ENCODE data around the gene LRMDA. TPM values are rescaled to one million over a fixed set of nuclear protein-coding genes. Genes with fewer than 3 reads are reported as not detected.

Gene LRMDA
- total RNA-seq, 4 donors from 2014 or later: 9.8 to 18.6 (median 15.8) TPM

DNA sequence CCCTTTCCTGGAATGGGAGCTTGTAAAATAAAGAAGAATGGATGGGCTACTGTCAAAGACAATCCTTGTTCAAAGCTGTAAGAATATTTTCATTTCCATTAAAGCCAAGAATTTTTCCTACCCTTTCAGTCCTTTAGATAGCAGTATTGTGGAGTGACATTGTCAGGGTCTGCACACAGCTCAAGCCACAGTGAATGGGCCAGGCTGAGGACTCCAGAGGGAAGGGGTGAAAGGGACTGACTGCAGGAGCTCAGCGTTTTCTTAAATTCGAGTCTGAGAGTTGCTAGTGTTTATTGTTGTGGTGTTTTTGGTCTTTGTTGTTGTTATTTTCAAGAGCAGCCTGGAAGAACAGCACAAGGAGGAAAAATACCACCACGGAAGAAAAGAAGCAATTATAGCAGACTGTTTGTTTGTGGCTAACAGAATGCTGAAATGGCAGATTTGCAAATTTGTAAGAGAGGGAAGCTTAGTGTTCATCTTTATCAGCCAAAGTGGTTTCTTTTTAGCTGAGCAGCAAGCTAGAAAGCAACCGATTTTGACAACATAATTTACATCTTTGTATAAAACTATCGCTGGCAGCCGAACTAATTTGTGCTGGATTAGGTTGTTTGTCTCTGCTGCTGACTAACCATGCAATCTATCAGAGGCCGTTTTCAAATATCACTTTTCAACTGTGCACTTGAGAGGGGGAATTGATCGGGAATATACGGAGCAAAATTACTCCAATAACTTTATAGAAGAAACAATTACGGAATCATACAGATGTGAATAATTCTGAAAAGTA, 192.1 kb downstream of the LRMDA start:
- 30 to 32% methylated on average over 10 of the region's 10 CpGs for WGBS, 2 donors
- H3K4me3 ChIP-seq: peak overlapping the region in 1 of 4 donors; percentile 29

DNA sequence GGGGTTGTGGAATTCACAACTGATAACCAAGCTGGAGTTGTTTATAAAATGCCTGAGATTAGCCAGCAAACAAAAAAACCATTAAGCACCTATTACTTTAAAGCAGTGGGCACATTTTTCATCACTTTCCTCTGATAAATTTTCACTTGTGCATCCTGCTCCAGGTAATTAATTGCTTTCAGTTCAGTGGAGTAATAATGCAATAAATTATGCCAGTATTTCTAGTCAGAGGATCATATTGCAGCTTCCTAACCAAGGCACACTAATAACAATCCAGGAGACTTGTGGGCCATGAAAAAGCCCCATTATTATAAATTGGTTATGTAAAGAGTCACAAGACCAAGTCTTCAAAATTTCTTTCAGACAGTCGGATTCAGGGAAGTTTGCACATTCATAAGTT, 193.2 kb downstream of the LRMDA start:
- H3K4me1 ChIP-seq: peaks cover 0 to 35% (median 10%) of the 10 kb centered on the region in 4 donors
- no peaks in the 10 kb centered on the region for H3K27me3 ChIP-seq
- H3K9me3 ChIP-seq: no peaks in the 10 kb centered on the region
- TF ChIP-seq POLR2A (IDR thresholded peaks at IDR 0.05) (no peak), EP300 (IDR thresholded peaks at IDR 0.05) (no peak)
- TF ChIP-seq, protein P1, sequence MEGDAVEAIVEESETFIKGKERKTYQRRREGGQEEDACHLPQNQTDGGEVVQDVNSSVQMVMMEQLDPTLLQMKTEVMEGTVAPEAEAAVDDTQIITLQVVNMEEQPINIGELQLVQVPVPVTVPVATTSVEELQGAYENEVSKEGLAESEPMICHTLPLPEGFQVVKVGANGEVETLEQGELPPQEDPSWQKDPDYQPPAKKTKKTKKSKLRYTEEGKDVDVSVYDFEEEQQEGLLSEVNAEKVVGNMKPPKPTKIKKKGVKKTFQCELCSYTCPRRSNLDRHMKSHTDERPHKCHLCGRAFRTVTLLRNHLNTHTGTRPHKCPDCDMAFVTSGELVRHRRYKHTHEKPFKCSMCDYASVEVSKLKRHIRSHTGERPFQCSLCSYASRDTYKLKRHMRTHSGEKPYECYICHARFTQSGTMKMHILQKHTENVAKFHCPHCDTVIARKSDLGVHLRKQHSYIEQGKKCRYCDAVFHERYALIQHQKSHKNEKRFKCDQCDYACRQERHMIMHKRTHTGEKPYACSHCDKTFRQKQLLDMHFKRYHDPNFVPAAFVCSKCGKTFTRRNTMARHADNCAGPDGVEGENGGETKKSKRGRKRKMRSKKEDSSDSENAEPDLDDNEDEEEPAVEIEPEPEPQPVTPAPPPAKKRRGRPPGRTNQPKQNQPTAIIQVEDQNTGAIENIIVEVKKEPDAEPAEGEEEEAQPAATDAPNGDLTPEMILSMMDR (IDR thresholded peaks at IDR 0.05): no peak
- peak overlapping the region in 1 of 4 donors; percentile 74 for H3K27ac ChIP-seq
- 40 to 59% methylated on average over 1 of the region's 1 CpG for WGBS, 2 donors
- no peak for DNase-seq (ENCODE audit: low spot score in 2 of 2)
- no peaks in the 10 kb centered on the region for H3K36me3 ChIP-seq
- H3K4me3 ChIP-seq: no peak overlapping the region

More for the DNA sequence above, 192.1 kb downstream of the LRMDA start:
- peak in 1 of 2 donors; percentile 9 for TF ChIP-seq EP300 (IDR thresholded peaks at IDR 0.05)
- no peak for TF ChIP-seq POLR2A (IDR thresholded peaks at IDR 0.05)
- TF ChIP-seq, protein P1 (IDR thresholded peaks at IDR 0.05): no peak
- Histone ChIP-seq H3K36me3 (no peaks in the 10 kb centered on the region), H3K9me3 (no peaks in the 10 kb centered on the region), H3K27ac (peak overlapping the region in 2 of 4 donors; percentile 73 to 74), H3K27me3 (no peaks in the 10 kb centered on the region), H3K4me1 (peaks cover 0 to 35% (median 10%) of the 10 kb centered on the region in 4 donors)
- DNase-seq (ENCODE audit: low spot score in 2 of 2): no peak

DNA sequence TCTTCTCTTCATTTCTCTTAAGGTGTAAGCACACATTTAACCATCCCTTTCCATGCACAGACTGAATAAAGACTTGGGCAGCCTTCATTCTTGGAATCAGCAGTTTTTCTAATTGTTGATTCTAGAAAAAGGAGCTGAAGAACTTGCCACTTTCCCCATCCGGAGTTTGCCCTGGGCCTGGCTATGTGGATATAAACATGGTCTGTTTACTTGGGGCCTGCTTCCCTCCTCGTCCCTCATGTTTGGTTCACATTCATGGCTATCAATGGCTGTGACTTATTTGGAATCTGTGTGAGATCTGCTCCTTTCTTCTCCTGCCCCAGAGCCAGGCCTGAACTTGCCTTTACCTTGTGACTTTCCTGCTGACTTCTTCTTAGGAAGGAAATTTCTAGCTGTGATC, 199.3 kb downstream of the LRMDA start:
- no peaks in the 10 kb centered on the region for H3K4me1 ChIP-seq
- no peak overlapping the region for H3K4me3 ChIP-seq
- TF ChIP-seq, protein P1 (IDR thresholded peaks at IDR 0.05): no peak
- TF ChIP-seq POLR2A (IDR thresholded peaks at IDR 0.05) (no peak), EP300 (IDR thresholded peaks at IDR 0.05) (no peak)
- no peaks in the 10 kb centered on the region for H3K27me3 ChIP-seq
- no peaks in the 10 kb centered on the region for H3K36me3 ChIP-seq
- H3K9me3 ChIP-seq: no peaks in the 10 kb centered on the region
- DNase-seq (ENCODE audit: low spot score in 2 of 2): no peak
- no peak overlapping the region for H3K27ac ChIP-seq
- WGBS, 2 donors: 83 to 92% methylated on average over 2 of the region's 2 CpGs

DNA sequence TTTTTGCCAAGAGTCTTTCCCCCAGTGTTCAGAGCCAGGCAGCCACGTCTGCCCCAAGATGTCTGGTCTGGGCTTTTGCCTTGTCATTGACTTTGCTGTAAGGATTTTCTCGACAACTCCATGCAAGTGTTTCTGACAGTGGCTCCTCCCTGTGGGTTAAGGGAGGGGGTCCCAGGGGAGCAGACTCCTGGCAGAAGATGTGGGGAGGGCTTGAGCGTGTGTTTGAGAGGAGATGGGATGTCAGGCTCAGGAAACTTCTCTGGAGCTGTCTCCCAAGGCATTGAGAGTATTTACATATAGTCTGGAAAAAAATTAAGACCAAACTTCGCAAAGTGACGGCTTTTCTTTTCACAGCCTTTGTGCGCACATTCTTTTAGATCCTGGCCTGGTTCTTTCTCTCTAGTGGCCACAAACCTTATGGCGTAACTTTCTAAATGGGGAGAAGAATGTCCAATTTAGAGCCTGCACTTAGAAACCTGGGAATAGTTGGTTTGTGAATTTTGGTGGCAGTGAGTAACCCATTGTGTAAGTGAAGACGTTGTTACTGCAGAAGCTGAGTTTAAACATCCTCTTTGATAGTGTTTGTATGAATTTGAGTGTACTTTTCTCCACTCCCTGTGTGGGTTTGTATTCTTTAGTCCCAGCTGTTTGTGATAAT, 201.5 kb downstream of the LRMDA start:
- DNase-seq (ENCODE audit: low spot score in 2 of 2): no peak
- H3K27ac ChIP-seq: no peak overlapping the region
- H3K9me3 ChIP-seq: no peaks in the 10 kb centered on the region
- WGBS, 2 donors: 68 to 79% methylated on average over 8 of the region's 8 CpGs
- H3K4me1 ChIP-seq: no peaks in the 10 kb centered on the region
- no peaks in the 10 kb centered on the region for H3K36me3 ChIP-seq
- TF ChIP-seq, protein P1 (IDR thresholded peaks at IDR 0.05): no peak
- TF ChIP-seq EP300 (IDR thresholded peaks at IDR 0.05): no peak
- no peak for TF ChIP-seq POLR2A (IDR thresholded peaks at IDR 0.05)
- H3K4me3 ChIP-seq: no peak overlapping the region
- no peaks in the 10 kb centered on the region for H3K27me3 ChIP-seq

GRCh38 chr10:75633568-75633967, 202.1 kb downstream of the LRMDA start:
- no peak overlapping the region for H3K4me3 ChIP-seq
- H3K4me1 ChIP-seq: no peaks in the 10 kb centered on the region
- TF ChIP-seq EP300 (IDR thresholded peaks at IDR 0.05) (no peak), POLR2A (IDR thresholded peaks at IDR 0.05) (no peak)
- TF ChIP-seq, protein P1 (IDR thresholded peaks at IDR 0.05): no peak
- no peaks in the 10 kb centered on the region for H3K9me3 ChIP-seq
- no peaks in the 10 kb centered on the region for H3K27me3 ChIP-seq
- H3K36me3 ChIP-seq: no peaks in the 10 kb centered on the region
- 87 to 88% methylated on average over 2 of the region's 2 CpGs for WGBS, 2 donors
- H3K27ac ChIP-seq: no peak overlapping the region
- DNase-seq (ENCODE audit: low spot score in 2 of 2): no peak

All from tibial nerve (tissue), 4 donors.